Measurements from ENCODE around the gene FAF1.

- TF ChIP-seq, protein P1, sequence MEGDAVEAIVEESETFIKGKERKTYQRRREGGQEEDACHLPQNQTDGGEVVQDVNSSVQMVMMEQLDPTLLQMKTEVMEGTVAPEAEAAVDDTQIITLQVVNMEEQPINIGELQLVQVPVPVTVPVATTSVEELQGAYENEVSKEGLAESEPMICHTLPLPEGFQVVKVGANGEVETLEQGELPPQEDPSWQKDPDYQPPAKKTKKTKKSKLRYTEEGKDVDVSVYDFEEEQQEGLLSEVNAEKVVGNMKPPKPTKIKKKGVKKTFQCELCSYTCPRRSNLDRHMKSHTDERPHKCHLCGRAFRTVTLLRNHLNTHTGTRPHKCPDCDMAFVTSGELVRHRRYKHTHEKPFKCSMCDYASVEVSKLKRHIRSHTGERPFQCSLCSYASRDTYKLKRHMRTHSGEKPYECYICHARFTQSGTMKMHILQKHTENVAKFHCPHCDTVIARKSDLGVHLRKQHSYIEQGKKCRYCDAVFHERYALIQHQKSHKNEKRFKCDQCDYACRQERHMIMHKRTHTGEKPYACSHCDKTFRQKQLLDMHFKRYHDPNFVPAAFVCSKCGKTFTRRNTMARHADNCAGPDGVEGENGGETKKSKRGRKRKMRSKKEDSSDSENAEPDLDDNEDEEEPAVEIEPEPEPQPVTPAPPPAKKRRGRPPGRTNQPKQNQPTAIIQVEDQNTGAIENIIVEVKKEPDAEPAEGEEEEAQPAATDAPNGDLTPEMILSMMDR (IDR thresholded peaks at IDR 0.05): no peak
- TF ChIP-seq EP300 (IDR thresholded peaks at IDR 0.05) (no peak), POLR2A (IDR thresholded peaks at IDR 0.05; ENCODE audit: low read depth) (no peak)
These were observed 366.6 kb downstream of the FAF1 start for GRCh38 chr1:50593515-50593914.

All from esophagus muscularis mucosa (tissue), 4 donors.